Epithelial cell of esophagus (primary cell): Measurements from ENCODE around the gene CHM.
"Not testable (repeated sequence)": the region's sequence is repeated elsewhere in the genome, so short reads cannot be mapped to it uniquely, and the experiment has no call there.

Experiments
- DNase-seq: peaks from one replicate; pipeline ENCODE4 v3.0.0; 2010; ENCODE audit warnings: low read depth
- H3K4me3 ChIP-seq: 2 replicates; pipeline ENCODE4 v1.5.1; 2011; ENCODE audit warnings: mild to moderate bottlenecking, low read length, control low read depth
- TF ChIP-seq, protein P1 (sequence below): IDR thresholded peaks from 2 replicates; pipeline ENCODE4 v1.5.1; 2011; ENCODE audit warnings: low read depth, mild to moderate bottlenecking, low read length, control low read depth, inconsistent platforms; ENCODE audit not compliant: insufficient read depth; ENCODE audit errors: missing control alignments

Gene CHM

GRCh38 chrX:86014421-86014820 is 32.9 kb downstream of the CHM start:
- TF ChIP-seq, protein P1, sequence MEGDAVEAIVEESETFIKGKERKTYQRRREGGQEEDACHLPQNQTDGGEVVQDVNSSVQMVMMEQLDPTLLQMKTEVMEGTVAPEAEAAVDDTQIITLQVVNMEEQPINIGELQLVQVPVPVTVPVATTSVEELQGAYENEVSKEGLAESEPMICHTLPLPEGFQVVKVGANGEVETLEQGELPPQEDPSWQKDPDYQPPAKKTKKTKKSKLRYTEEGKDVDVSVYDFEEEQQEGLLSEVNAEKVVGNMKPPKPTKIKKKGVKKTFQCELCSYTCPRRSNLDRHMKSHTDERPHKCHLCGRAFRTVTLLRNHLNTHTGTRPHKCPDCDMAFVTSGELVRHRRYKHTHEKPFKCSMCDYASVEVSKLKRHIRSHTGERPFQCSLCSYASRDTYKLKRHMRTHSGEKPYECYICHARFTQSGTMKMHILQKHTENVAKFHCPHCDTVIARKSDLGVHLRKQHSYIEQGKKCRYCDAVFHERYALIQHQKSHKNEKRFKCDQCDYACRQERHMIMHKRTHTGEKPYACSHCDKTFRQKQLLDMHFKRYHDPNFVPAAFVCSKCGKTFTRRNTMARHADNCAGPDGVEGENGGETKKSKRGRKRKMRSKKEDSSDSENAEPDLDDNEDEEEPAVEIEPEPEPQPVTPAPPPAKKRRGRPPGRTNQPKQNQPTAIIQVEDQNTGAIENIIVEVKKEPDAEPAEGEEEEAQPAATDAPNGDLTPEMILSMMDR, result no peak
- no peak overlapping the region for H3K4me3 ChIP-seq
- no peak for DNase-seq

GRCh38 chrX:86013792-86014191 is 33.6 kb downstream of the CHM start:
- DNase-seq, result no peak
- no peak overlapping the region for H3K4me3 ChIP-seq
- TF ChIP-seq, protein P1, result no peak

DNA sequence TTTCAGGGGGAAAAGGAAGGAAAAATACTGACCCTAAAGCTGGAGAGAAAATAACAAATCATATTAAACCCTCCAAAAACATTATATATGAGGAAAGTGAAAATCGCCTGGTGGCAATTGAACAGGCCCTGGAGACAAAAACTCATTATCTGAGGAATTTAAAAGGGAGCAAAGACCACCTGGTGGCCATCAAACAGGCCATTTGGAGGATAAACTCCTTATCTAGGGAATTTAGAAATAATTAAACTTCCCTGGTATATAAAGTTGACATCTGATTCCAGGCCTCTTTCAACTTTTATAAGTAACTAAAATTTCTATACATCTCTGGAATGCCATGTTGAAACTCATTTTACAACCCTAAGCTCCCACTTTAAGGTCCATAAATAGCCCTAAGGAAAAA is 35.2 kb downstream of the CHM start:
- no peak overlapping the region for H3K4me3 ChIP-seq
- TF ChIP-seq, protein P1, result no peak
- no peak for DNase-seq

- not testable (repeated sequence) for H3K4me3 ChIP-seq, DNase-seq
These were observed 37.6 kb downstream of the CHM start for GRCh38 chrX:86009803-86010202.

DNA sequence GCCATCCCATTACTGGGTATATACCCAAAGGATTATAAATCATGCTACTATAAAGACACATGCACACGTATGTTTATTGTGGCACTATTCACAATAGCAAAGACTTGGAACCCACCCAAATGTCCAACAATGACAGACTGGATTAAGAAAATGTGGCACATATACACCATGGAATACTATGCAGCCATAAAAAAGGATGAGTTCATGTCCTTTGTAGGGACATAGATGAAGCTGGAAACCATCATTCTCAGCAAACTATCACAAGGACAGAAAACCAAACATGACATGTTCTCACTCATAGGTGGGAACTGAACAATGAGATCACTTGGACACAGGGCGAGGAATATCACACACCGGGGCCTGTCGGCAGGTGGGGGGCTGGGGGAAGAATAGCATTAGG is 39.5 kb downstream of the CHM start:
- not testable (repeated sequence) for H3K4me3 ChIP-seq, DNase-seq

- TF ChIP-seq, protein P1, result no peak
- peak; percentile 51 for DNase-seq
- no peak overlapping the region for H3K4me3 ChIP-seq
These were observed 45.1 kb downstream of the CHM start for GRCh38 chrX:86002076-86002896.

DNA sequence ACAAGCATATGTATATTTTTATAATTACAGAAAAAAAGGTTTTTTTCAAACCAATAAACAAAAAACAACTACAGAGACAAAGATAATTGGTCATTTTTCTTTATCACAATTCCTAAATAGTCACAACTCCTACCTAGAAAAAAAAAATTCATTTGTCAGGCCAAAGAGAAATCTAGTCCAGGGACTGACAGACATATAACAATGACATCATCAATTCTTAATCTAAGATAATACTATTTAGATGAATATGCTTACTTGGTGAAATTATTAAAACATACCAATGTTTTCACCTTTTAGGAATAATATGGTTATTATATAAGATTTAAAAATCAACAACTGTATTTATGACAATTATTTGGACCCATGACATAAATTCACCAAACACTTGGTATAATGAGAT is 48.4 kb downstream of the CHM start:
- H3K4me3 ChIP-seq, result no peak overlapping the region
- TF ChIP-seq, protein P1, result no peak
- no peak for DNase-seq

- TF ChIP-seq, protein P1, result no peak
- DNase-seq, result no peak
These were observed 50.8 kb downstream of the CHM start for GRCh38 chrX:85996555-85996954.

More at GRCh38 chrX:85996555-85996954, 50.8 kb downstream of the CHM start:
- H3K4me3 ChIP-seq, result no peak overlapping the region
